A549 (cell line): ENCODE results near the gene ASB7. TPM values are rescaled to one million over a fixed set of nuclear protein-coding genes. Genes with fewer than 3 reads are reported as not detected.

Experiments used
- ATAC-seq, 2 experiments: fragments of 200-7000 bp in 1 of 2; fragments of >200 bp in 1 of 2; cut with Nextera tagmentation in 1 of 2; cut with Tn5 transposase in 1 of 2; 3 replicates each; pipeline versions ENCODE4 v1.8.0 to v1.9.1; 2018 to 2020; ENCODE audit warnings: mild to moderate bottlenecking in 1 of 2, moderate library complexity in 1 of 2
- CTCF ChIA-PET: fragments of 300-600 bp; sonication (Branson Sonifier 250); formaldehyde crosslinking; extraction: SDS; loops from one replicate; lab custom pipeline; 2021; ENCODE audit warnings: antibody characterized with exemption, inconsistent platforms; lab: Yijun Ruan, JAX
- POLR2A ChIA-PET: fragments of 350-600 bp; formaldehyde crosslinking; extraction: SDS; loops from one replicate; lab custom pipeline; 2021; ENCODE audit warnings: antibody characterized with exemption, inconsistent platforms; lab: Yijun Ruan, JAX
- DNase-seq, 2 experiments: peaks; one replicate each; pipeline versions ENCODE4 v3.0.0 to v3.0.0-alpha.2; 2011 to 2016; ENCODE audit warnings: low read depth in 1 of 2, low spot score in 1 of 2
- FAIRE-seq: peaks from 2 replicates; lab custom pipeline; 2011; peaks lifted over from hg19 to GRCh38; lab: Jason Lieb, UNC
- H3K27ac ChIP-seq, 2 experiments: fragments of >200 bp; sonication (Bioruptor Twin); formaldehyde crosslinking; 3 replicates each; pipeline ENCODE4 v1.5.1; 2016 to 2017
- H3K4me1 ChIP-seq: fragments of >200 bp; sonication (Bioruptor Twin); formaldehyde crosslinking; 3 replicates; pipeline ENCODE4 v1.6.1; 2016
- H3K4me2 ChIP-seq: fragments of >200 bp; sonication (Bioruptor Twin); formaldehyde crosslinking; 3 replicates; pipeline ENCODE4 v1.6.1; 2016
- H3K4me3 ChIP-seq: fragments of >200 bp; sonication (Bioruptor Twin); formaldehyde crosslinking; 3 replicates; pipeline ENCODE4 v1.5.1; 2016
- H3K9me3 ChIP-seq: fragments of >200 bp; sonication (Bioruptor Twin); formaldehyde crosslinking; 3 replicates; pipeline ENCODE4 v1.6.1; 2016
- CHD4 ChIP-seq: fragments of 200-600 bp; sonication (generic); IDR thresholded peaks from 2 replicates; pipeline ENCODE4 v1.6.1; 2016; ENCODE audit warnings: antibody characterized with exemption, mild to moderate bottlenecking, borderline replicate concordance
- EHMT2 ChIP-seq: fragments of 200-600 bp; sonication (generic); IDR thresholded peaks from 2 replicates; pipeline ENCODE4 v1.6.1; 2016; ENCODE audit warnings: antibody characterized with exemption, low read depth, mild to moderate bottlenecking, moderate library complexity
- FOXS1 ChIP-seq: fragments of 250-450 bp; sonication (Bioruptor Pico); IDR thresholded peaks from 2 replicates; pipeline ENCODE4 v1.5.0; 2020; ENCODE audit warnings: mild to moderate bottlenecking, moderate library complexity
- HDAC2 ChIP-seq: fragments of 200-600 bp; sonication (generic); IDR thresholded peaks from 2 replicates; pipeline ENCODE4 v1.6.1; 2016
- HEYL ChIP-seq: fragments of 250-450 bp; sonication (Bioruptor Pico); IDR thresholded peaks from 2 replicates; pipeline ENCODE4 v1.8.0; 2021; ENCODE audit warnings: mild to moderate bottlenecking, moderate library complexity
- HOXA7 ChIP-seq: fragments of 250-450 bp; sonication (Bioruptor Pico); IDR thresholded peaks from 2 replicates; pipeline ENCODE4 v1.5.0; 2020; ENCODE audit warnings: mild to moderate bottlenecking, moderate library complexity
- HOXB5 ChIP-seq: fragments of 250-450 bp; sonication (Bioruptor Pico); IDR thresholded peaks from 2 replicates; pipeline ENCODE4 v1.5.0; 2020; ENCODE audit warnings: mild to moderate bottlenecking, moderate library complexity
- KDM5A ChIP-seq: fragments of 200-600 bp; sonication (generic); IDR thresholded peaks from 2 replicates; pipeline ENCODE4 v1.6.1; 2016; ENCODE audit warnings: antibody characterized with exemption, mild to moderate bottlenecking
- MAFK ChIP-seq: fragments of 450-650 bp; IDR thresholded peaks from 2 replicates; pipeline ENCODE4 v1.6.1; 2014; ENCODE audit not compliant: partially characterized antibody
- MAZ ChIP-seq: fragments of 150-350 bp; IDR thresholded peaks from 2 replicates; pipeline ENCODE4 v1.6.1; 2014; ENCODE audit warnings: antibody characterized with exemption, low read depth, low read length, borderline replicate concordance
- MYC ChIP-seq: IDR thresholded peaks from 2 replicates; pipeline ENCODE4 v1.6.1; 2012; ENCODE audit warnings: mild to moderate bottlenecking, inconsistent platforms, low read length, improper control_type of control experiment, borderline replicate concordance
- NFE2L2 ChIP-seq: fragments of 150-350 bp; conservative IDR thresholded peaks from 2 replicates; pipeline ENCODE4 v1.6.1; 2014; ENCODE audit warnings: low read length
- NPAS2 ChIP-seq: fragments of 250-450 bp; sonication (Bioruptor Pico); IDR thresholded peaks from 2 replicates; pipeline ENCODE4 v1.8.0; 2022; ENCODE audit warnings: mild to moderate bottlenecking, moderate library complexity, borderline replicate concordance
- POLR2A ChIP-seq: IDR thresholded peaks from 2 replicates; pipeline ENCODE4 v1.6.1; 2012; ENCODE audit warnings: mild to moderate bottlenecking, low read length
- RARB ChIP-seq: fragments of 250-450 bp; sonication (Bioruptor Pico); IDR thresholded peaks from 2 replicates; pipeline ENCODE4 v1.8.0; 2021; ENCODE audit warnings: mild to moderate bottlenecking, moderate library complexity
- RCOR1 ChIP-seq: fragments of 150-350 bp; IDR thresholded peaks from 2 replicates; pipeline ENCODE4 v1.6.1; 2014; ENCODE audit warnings: antibody characterized with exemption, low read length, low read depth
- RFX5 ChIP-seq: fragments of 450-650 bp; IDR thresholded peaks from 2 replicates; pipeline ENCODE4 v1.7.1; 2014; ENCODE audit warnings: antibody characterized with exemption, mild to moderate bottlenecking, moderate library complexity
- SMC3 ChIP-seq: fragments of >200 bp; sonication (Bioruptor Twin); formaldehyde crosslinking; IDR thresholded peaks from 3 replicates; pipeline ENCODE4 v1.6.1; 2018; ENCODE audit warnings: inconsistent platforms
- SREBF2 ChIP-seq: fragments of 450-650 bp; IDR thresholded peaks from 2 replicates; pipeline ENCODE4 v1.6.1; 2014; ENCODE audit warnings: mild to moderate bottlenecking, moderate library complexity
- TFCP2L1 ChIP-seq: fragments of 250-450 bp; sonication (Bioruptor Pico); IDR thresholded peaks from 2 replicates; pipeline ENCODE4 v1.5.0; 2021; ENCODE audit warnings: mild to moderate bottlenecking
- TP53 ChIP-seq: fragments of 250-450 bp; sonication (Bioruptor Pico); IDR thresholded peaks from 2 replicates; pipeline ENCODE4 v1.5.0; 2021; ENCODE audit warnings: mild to moderate bottlenecking, moderate library complexity
- ZC3H11A ChIP-seq: fragments of 450-650 bp; IDR thresholded peaks from 2 replicates; pipeline ENCODE4 v1.6.1; 2014; ENCODE audit warnings: antibody characterized with exemption, mild to moderate bottlenecking
- ZFP36 ChIP-seq: fragments of 450-650 bp; IDR thresholded peaks from 2 replicates; pipeline ENCODE4 v1.6.1; 2014; ENCODE audit warnings: borderline replicate concordance; ENCODE audit not compliant: partially characterized antibody
- ZNF302 ChIP-seq: fragments of 250-450 bp; sonication (Bioruptor Pico); IDR thresholded peaks from 2 replicates; pipeline ENCODE4 v1.9.0; 2021; ENCODE audit warnings: inconsistent platforms, mild to moderate bottlenecking, moderate library complexity
- ZSCAN20 ChIP-seq: fragments of 250-450 bp; sonication (Bioruptor Pico); IDR thresholded peaks from 2 replicates; pipeline ENCODE4 v1.8.0; 2022; ENCODE audit warnings: mild to moderate bottlenecking, moderate library complexity
- WGBS: methylation state at CpG from one replicate; pipeline ENCODE4 v1.1.6; 2017; ENCODE audit errors: missing lambda C conversion rate; 5-methylcytosine and 5-hydroxymethylcytosine counted together
- polyA plus RNA-seq, 4 experiments: library from polyadenylated mRNA; depleted of rRNA in 3 of 4; stranded (reverse); fragments of >200 nt; fragmentation: RNase III in 1 of 4; extraction: RNeasy Plus Mini Kit Qiagen cat#74134 plus additional on column Dnase treatment in 1 of 4; gene quantifications; 2 replicates in 3 of 4; 3 replicates in 1 of 4; pipeline ENCODE4 v1.2.3, GENCODE V29; 2011 to 2017
- TF ChIP-seq, protein P1 (sequence below): IDR thresholded peaks from 2 replicates; pipeline ENCODE4 v1.6.1; 2012
- TF ChIP-seq, protein P2 (sequence below): fragments of 250-450 bp; sonication (Bioruptor Pico); IDR thresholded peaks from 2 replicates; pipeline ENCODE4 v1.5.0; 2020; ENCODE audit warnings: low read depth, mild to moderate bottlenecking, moderate library complexity
- TF ChIP-seq, protein P3 (sequence below): fragments of >200 bp; sonication (Bioruptor Twin); formaldehyde crosslinking; IDR thresholded peaks from 2 replicates; pipeline ENCODE4 v1.6.1; 2016
- TF ChIP-seq, protein P4 (sequence below): fragments of 200-600 bp; sonication (generic); IDR thresholded peaks from 2 replicates; pipeline ENCODE4 v1.6.1; 2016; ENCODE audit warnings: antibody characterized with exemption, mild to moderate bottlenecking, moderate library complexity

ASB7 gene
- polyA plus RNA-seq, 2 of the 4 experiments (the other 2 are of a cell fraction), result 9.2 to 21.6 TPM

DNA sequence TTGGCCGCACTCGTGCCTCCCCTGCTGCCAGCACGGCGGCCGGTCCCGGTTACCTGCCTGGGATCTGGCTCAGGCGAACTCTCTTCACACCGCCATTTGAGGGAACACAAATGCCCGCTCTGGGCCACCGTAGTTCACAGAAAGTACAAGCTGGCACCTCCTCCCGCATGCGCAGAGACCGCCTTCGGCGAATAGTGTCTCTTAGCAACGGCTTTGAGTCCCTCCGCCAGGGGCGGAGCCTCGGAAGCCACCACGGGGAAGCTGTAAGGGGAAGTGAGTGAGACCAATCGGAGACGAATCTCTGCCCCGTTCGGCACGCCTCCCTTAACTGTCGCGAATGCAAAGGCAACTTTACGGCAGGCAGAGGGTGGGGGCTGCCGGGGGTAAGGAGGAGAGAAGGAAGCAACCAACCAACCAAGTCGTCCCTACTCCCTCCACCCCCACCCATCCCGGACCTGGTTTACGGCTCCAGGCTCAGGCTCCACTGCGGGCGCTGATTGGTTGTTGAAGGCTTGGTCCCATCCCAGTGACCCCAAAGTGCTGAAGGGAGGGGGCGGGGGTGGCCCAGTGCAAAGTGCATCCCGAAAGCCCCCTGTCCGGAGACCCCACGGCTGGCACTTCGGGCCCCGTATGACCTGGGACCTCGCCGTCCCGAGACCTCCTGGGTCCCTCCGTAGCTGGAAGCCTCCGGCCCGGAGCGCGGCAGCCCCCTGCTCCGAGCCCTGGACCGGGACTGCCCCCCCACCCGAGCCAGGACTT lies at the start of gene ASB7, which contains the start of gene LINS1 (continued):
- TF ChIP-seq ZFP36 (no peak), SREBF2 (no peak), ZNF302 (CRISPR knock-in tag) (no peak), MAZ (peak; percentile 98; the same call in 1 of the 2 replicates), ZC3H11A (no peak), MYC (no peak; the same call in 1 of the 2 replicates), HDAC2 (no peak), KDM5A (peak; percentile 73; the same call in 1 of the 2 replicates), ZSCAN20 (no peak), EHMT2 (no peak), NFE2L2 (no peak), TP53 (no peak), HOXB5 (CRISPR knock-in tag) (no peak), MAFK (peak; percentile 73), HEYL (CRISPR knock-in tag) (no peak), CHD4 (no peak), SMC3 (no peak), RFX5 (peak; percentile 32; the same call in 1 of the 2 replicates), HOXA7 (no peak)
- TF ChIP-seq, protein P1, sequence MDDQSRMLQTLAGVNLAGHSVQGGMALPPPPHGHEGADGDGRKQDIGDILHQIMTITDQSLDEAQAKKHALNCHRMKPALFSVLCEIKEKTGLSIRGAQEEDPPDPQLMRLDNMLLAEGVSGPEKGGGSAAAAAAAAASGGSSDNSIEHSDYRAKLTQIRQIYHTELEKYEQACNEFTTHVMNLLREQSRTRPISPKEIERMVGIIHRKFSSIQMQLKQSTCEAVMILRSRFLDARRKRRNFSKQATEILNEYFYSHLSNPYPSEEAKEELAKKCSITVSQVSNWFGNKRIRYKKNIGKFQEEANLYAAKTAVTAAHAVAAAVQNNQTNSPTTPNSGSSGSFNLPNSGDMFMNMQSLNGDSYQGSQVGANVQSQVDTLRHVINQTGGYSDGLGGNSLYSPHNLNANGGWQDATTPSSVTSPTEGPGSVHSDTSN, result peak; percentile 35; the same call in 1 of the 2 replicates
- TF ChIP-seq, protein P2, sequence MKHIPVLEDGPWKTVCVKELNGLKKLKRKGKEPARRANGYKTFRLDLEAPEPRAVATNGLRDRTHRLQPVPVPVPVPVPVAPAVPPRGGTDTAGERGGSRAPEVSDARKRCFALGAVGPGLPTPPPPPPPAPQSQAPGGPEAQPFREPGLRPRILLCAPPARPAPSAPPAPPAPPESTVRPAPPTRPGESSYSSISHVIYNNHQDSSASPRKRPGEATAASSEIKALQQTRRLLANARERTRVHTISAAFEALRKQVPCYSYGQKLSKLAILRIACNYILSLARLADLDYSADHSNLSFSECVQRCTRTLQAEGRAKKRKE, result no peak
- TF ChIP-seq, protein P3, sequence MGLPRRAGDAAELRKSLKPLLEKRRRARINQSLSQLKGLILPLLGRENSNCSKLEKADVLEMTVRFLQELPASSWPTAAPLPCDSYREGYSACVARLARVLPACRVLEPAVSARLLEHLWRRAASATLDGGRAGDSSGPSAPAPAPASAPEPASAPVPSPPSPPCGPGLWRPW, result no peak

DNA sequence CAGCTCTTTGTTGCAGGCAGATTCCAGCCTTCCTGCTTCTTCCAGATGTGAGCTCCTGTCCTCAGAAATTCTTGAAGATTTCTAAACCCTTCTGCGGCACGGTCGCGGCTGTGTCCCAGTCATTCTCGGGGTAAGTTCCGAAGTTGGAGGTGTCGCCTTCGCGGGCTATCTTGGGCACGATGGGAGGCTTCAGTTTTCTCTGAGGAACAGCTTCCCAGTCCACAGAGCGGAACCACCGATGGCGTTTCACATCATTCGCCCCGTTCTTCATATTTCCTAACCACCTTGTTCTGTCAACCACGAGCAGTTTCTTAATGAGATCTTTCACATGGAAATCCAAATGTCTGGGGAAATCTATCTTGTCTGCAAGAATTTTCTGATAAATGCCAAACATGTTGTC lies 48.9 kb upstream of the ASB7 start:
- no peak overlapping the region for H3K4me3 ChIP-seq
- no peak for TF ChIP-seq MYC
- no peak for TF ChIP-seq TFCP2L1 (CRISPR knock-in tag)
- TF ChIP-seq SREBF2, result no peak
- no peak for TF ChIP-seq POLR2A
- TF ChIP-seq ZC3H11A, result no peak
- TF ChIP-seq, protein P4, sequence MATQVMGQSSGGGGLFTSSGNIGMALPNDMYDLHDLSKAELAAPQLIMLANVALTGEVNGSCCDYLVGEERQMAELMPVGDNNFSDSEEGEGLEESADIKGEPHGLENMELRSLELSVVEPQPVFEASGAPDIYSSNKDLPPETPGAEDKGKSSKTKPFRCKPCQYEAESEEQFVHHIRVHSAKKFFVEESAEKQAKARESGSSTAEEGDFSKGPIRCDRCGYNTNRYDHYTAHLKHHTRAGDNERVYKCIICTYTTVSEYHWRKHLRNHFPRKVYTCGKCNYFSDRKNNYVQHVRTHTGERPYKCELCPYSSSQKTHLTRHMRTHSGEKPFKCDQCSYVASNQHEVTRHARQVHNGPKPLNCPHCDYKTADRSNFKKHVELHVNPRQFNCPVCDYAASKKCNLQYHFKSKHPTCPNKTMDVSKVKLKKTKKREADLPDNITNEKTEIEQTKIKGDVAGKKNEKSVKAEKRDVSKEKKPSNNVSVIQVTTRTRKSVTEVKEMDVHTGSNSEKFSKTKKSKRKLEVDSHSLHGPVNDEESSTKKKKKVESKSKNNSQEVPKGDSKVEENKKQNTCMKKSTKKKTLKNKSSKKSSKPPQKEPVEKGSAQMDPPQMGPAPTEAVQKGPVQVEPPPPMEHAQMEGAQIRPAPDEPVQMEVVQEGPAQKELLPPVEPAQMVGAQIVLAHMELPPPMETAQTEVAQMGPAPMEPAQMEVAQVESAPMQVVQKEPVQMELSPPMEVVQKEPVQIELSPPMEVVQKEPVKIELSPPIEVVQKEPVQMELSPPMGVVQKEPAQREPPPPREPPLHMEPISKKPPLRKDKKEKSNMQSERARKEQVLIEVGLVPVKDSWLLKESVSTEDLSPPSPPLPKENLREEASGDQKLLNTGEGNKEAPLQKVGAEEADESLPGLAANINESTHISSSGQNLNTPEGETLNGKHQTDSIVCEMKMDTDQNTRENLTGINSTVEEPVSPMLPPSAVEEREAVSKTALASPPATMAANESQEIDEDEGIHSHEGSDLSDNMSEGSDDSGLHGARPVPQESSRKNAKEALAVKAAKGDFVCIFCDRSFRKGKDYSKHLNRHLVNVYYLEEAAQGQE, result no peak
- TF ChIP-seq, protein P2, result no peak
- TF ChIP-seq RCOR1, result no peak
- no peak for TF ChIP-seq RFX5
- TF ChIP-seq FOXS1 (CRISPR knock-in tag), result no peak
- TF ChIP-seq RARB (CRISPR knock-in tag), result no peak
- TF ChIP-seq NPAS2 (CRISPR knock-in tag), result no peak
- no peak for TF ChIP-seq CHD4
- H3K27ac ChIP-seq, result no peak overlapping the region
- no peaks in the 10 kb centered on the region for H3K9me3 ChIP-seq
- ATAC-seq, result no peak
- WGBS, result 82% methylated on average over 16 of the region's 16 CpGs
- DNase-seq, result no peak
- no peaks in the 10 kb centered on the region for H3K4me1 ChIP-seq
- POLR2A ChIA-PET, result no interaction called here
- H3K4me2 ChIP-seq, result no peak overlapping the region
- CTCF ChIA-PET, result no interaction called here
- FAIRE-seq, result no peak
